B cell (primary cell): ENCODE results near the gene CACNA2D1. TPM values are rescaled to one million over a fixed set of nuclear protein-coding genes. Genes with fewer than 3 reads are reported as not detected.

Experiments used
- ATAC-seq: fragments of 200-7000 bp; cut with Tn5 transposase; one replicate; pipeline ENCODE4 v1.10.0; 2021; ENCODE audit warnings: low read depth, mild to moderate bottlenecking, moderate number of reproducible peaks, moderate library complexity
- CTCF ChIA-PET: fragments of 350-600 bp; sonication (Branson Sonifier 250); formaldehyde crosslinking; loops from one replicate; lab custom pipeline; 2021; ENCODE audit warnings: antibody characterized with exemption, inconsistent platforms; lab: Charles Lee
- POLR2A ChIA-PET: fragments of 350-600 bp; sonication (Branson Sonifier 250); formaldehyde crosslinking; loops from one replicate; lab custom pipeline; 2021; ENCODE audit warnings: antibody characterized with exemption; lab: Charles Lee
- DNase-seq: peaks from one replicate; pipeline ENCODE4 v3.0.0; 2013
- H2AFZ ChIP-seq: 2 replicates; pipeline ENCODE4 v1.6.1; 2012; ENCODE audit warnings: mild to moderate bottlenecking, low read depth, low read length; ENCODE audit not compliant: insufficient read depth, poor library complexity, severe bottlenecking
- H3K27ac ChIP-seq, 2 donors: 1 replicate in 1 of 2; 2 replicates in 1 of 2; pipeline ENCODE4 v1.5.1; 2012 to 2013; ENCODE audit warnings: low read length in 2 of 2, mild to moderate bottlenecking in 2 of 2, moderate library complexity in 1 of 2
- H3K27me3 ChIP-seq, 4 experiments: fragments of 200-600 bp in 1 of 4; sonication (generic) in 1 of 4; replicated peaks in 1 of 4; 1 replicate in 2 of 4; 2 replicates in 2 of 4; pipeline versions ENCODE4 v1.6.1 to v1.7.0; 2013 to 2016; ENCODE audit warnings: low read length in 3 of 4, mild to moderate bottlenecking in 2 of 4, mixed read lengths in 1 of 4, moderate library complexity in 1 of 4; ENCODE audit not compliant: insufficient read depth in 4 of 4, control insufficient read depth in 3 of 4; ENCODE audit errors: control extremely low read depth in 1 of 4
- H3K36me3 ChIP-seq, 2 experiments: replicated peaks in 1 of 2; 1 replicate in 1 of 2; 2 replicates in 1 of 2; pipeline versions ENCODE4 v1.6.1 to v1.7.1; 2013; ENCODE audit warnings: low read length in 1 of 2; ENCODE audit not compliant: insufficient read depth in 2 of 2, control insufficient read depth in 1 of 2; ENCODE audit errors: control extremely low read depth in 1 of 2, extremely low read depth in 1 of 2
- H3K4me1 ChIP-seq, 2 donors: fragments of 200-600 bp in 1 of 2; sonication (generic) in 1 of 2; 1 replicate in 1 of 2; 2 replicates in 1 of 2; pipeline versions ENCODE4 v1.5.1 to v1.6.1; 2013 to 2017; ENCODE audit warnings: low read length in 2 of 2; ENCODE audit not compliant: control insufficient read depth in 2 of 2, insufficient read depth in 2 of 2
- H3K4me2 ChIP-seq: replicated peaks from 2 replicates; pipeline ENCODE3; 2012; ENCODE audit warnings: mild to moderate bottlenecking, low read depth, low read length; ENCODE audit not compliant: poor library complexity, severe bottlenecking
- H3K4me3 ChIP-seq, 5 experiments: fragments of 200-600 bp in 1 of 5; sonication (generic) in 1 of 5; 1 replicate in 3 of 5; 2 replicates in 2 of 5; pipeline versions ENCODE4 v1.5.1 to v1.7.0; 2011 to 2016; ENCODE audit warnings: low read length in 4 of 5, mild to moderate bottlenecking in 4 of 5, low read depth in 2 of 5, control low read depth in 1 of 5, moderate library complexity in 1 of 5; ENCODE audit not compliant: insufficient read depth in 1 of 5; ENCODE audit errors: control extremely low read depth in 1 of 5, extremely low read depth in 1 of 5
- H3K79me2 ChIP-seq: fragments of 200-600 bp; sonication (generic); one replicate; pipeline ENCODE4 v1.6.0; 2016; ENCODE audit warnings: low read length; ENCODE audit not compliant: control insufficient read depth, insufficient read depth
- H3K9ac ChIP-seq: fragments of 200-600 bp; sonication (generic); 2 replicates; pipeline ENCODE4 v1.6.1; 2017; ENCODE audit warnings: mild to moderate bottlenecking, low read length, moderate library complexity
- H3K9me3 ChIP-seq, 3 donors: one replicate each; pipeline versions ENCODE4 v1.6.1 to v1.7.1; 2013; ENCODE audit warnings: low read length in 2 of 3; ENCODE audit not compliant: control insufficient read depth in 2 of 3, insufficient read depth in 1 of 3; ENCODE audit errors: control extremely low read depth in 1 of 3
- H4K20me1 ChIP-seq: 2 replicates; pipeline ENCODE4 v1.6.0; 2012; ENCODE audit warnings: mild to moderate bottlenecking, low read length; ENCODE audit not compliant: insufficient read depth, control insufficient read depth, poor library complexity, severe bottlenecking
- H3K27ac Mint-ChIP-seq: one replicate; pipeline ENCODE4 v1.8.0; 2021; ENCODE audit warnings: mixed read lengths
- H3K27me3 Mint-ChIP-seq: one replicate; pipeline ENCODE4 v1.8.0; 2021; ENCODE audit warnings: mixed read lengths
- H3K4me1 Mint-ChIP-seq: one replicate; pipeline ENCODE4 v1.8.0; 2021; ENCODE audit warnings: mixed read lengths
- H3K4me3 Mint-ChIP-seq: one replicate; pipeline ENCODE4 v1.8.0; 2021; ENCODE audit warnings: mixed read lengths
- H3K9me3 Mint-ChIP-seq: one replicate; pipeline ENCODE4 v1.8.0; 2022; ENCODE audit warnings: mixed read lengths; ENCODE audit not compliant: insufficient read depth
- EZH2 ChIP-seq: IDR thresholded peaks from 2 replicates; pipeline ENCODE4 v1.6.1; 2012; ENCODE audit warnings: borderline replicate concordance, low read depth, mild to moderate bottlenecking, moderate library complexity, low read length; ENCODE audit not compliant: insufficient read depth, poor library complexity, severe bottlenecking
- WGBS: methylation state at CpG from one replicate; pipeline ENCODE4 v1.1.5; 2013; ENCODE audit warnings: missing lambda C conversion rate; ENCODE audit not compliant: insufficient coverage; 5-methylcytosine and 5-hydroxymethylcytosine counted together
- intact Hi-C: fragments of 100-400 bp; cut with micrococcal nuclease; formaldehyde crosslinking; loops from one replicate; pipeline ENCODE4 v1.10.0; 2022
- polyA plus RNA-seq: library from polyadenylated mRNA; depleted of rRNA; stranded (reverse); fragments of >200 nt; gene quantifications from 2 replicates; pipeline ENCODE4 v1.2.3, GENCODE V29; 2012
- total RNA-seq, 2 donors: library from RNA; stranded (reverse); fragments of 120-200 nt in 1 of 2; gene quantifications; 1 replicate in 1 of 2; 2 replicates in 1 of 2; pipeline versions ENCODE4 v1.2.3 to v1.2.4, GENCODE V29; 2013 to 2022
- TF ChIP-seq, protein P1 (sequence below): fragments of 200-600 bp; IDR thresholded peaks from one replicate; pipeline ENCODE4 v1.8.0; 2022; ENCODE audit warnings: antibody characterized with exemption, mild to moderate bottlenecking

CACNA2D1 gene
- total and polyA plus RNA-seq, 2 donors (not counting 1 experiment from before 2014, with no cell fraction given) = not detected

- ChIA-PET POLR2A (no interaction called here), CTCF (no interaction called here)
- Histone ChIP-seq H3K4me1 (no peaks in the 10 kb centered on the region), H3K79me2 (no peaks in the 10 kb centered on the region), H3K4me2 (no peak overlapping the region), H2AFZ (no peak overlapping the region), H3K4me3 (no peak overlapping the region), H3K27ac (no peak overlapping the region), H3K36me3 (no peaks in the 10 kb centered on the region), H4K20me1 (no peaks in the 10 kb centered on the region), H3K9ac (no peak overlapping the region), H3K27me3 (no peaks in the 10 kb centered on the region), H3K9me3 (no peaks in the 10 kb centered on the region)
- no peak for DNase-seq
- no peak overlapping the region for H3K4me3 Mint-ChIP-seq
- no peak for ATAC-seq
- no peaks in the 10 kb centered on the region for H3K27me3 Mint-ChIP-seq
- H3K27ac Mint-ChIP-seq = no peak overlapping the region
- H3K4me1 Mint-ChIP-seq = no peaks in the 10 kb centered on the region
- 94% methylated on average over 5 of the region's 5 CpGs for WGBS
- intact Hi-C loops = no loop called here
- TF ChIP-seq EZH2 = no peak
- TF ChIP-seq, protein P1, sequence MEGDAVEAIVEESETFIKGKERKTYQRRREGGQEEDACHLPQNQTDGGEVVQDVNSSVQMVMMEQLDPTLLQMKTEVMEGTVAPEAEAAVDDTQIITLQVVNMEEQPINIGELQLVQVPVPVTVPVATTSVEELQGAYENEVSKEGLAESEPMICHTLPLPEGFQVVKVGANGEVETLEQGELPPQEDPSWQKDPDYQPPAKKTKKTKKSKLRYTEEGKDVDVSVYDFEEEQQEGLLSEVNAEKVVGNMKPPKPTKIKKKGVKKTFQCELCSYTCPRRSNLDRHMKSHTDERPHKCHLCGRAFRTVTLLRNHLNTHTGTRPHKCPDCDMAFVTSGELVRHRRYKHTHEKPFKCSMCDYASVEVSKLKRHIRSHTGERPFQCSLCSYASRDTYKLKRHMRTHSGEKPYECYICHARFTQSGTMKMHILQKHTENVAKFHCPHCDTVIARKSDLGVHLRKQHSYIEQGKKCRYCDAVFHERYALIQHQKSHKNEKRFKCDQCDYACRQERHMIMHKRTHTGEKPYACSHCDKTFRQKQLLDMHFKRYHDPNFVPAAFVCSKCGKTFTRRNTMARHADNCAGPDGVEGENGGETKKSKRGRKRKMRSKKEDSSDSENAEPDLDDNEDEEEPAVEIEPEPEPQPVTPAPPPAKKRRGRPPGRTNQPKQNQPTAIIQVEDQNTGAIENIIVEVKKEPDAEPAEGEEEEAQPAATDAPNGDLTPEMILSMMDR = no peak
- H3K9me3 Mint-ChIP-seq = no peaks in the 10 kb centered on the region
Observed at GRCh38 chr7:82049442-82049841, 394.1 kb downstream of the CACNA2D1 start.

DNA sequence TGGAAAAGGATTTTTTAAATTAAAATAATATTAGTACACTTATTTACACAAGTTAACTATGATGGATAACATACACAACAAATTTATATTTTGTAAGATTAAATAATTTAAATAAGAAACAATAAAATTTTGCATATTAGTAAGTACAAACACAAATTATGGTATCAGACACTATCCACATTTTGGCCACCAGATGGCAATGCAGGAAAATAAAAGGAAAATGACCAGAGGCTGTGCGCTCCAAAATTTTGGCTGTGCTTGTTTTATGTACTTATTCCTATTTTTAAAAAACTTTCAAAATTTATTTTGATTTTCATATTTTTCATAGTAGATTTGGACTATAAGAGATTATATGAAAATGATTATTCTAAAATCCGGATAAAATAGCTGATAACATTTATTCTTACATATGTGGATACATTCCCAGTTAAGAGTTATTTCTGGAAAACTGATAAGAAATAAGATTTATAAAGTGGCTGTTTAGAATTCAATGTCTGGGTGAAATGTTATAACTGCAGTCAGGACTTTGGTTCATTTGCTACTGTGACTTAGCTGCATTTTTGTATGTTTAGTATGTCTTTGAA lies 399.0 kb downstream of the CACNA2D1 start:
- Histone ChIP-seq H3K9me3 (no peaks in the 10 kb centered on the region), H3K27me3 (no peaks in the 10 kb centered on the region), H3K4me2 (no peak overlapping the region), H2AFZ (no peak overlapping the region), H3K27ac (no peak overlapping the region), H3K9ac (no peak overlapping the region), H4K20me1 (no peaks in the 10 kb centered on the region), H3K36me3 (no peaks in the 10 kb centered on the region), H3K4me1 (no peaks in the 10 kb centered on the region), H3K4me3 (no peak overlapping the region), H3K79me2 (no peaks in the 10 kb centered on the region)
- H3K27me3 Mint-ChIP-seq = no peaks in the 10 kb centered on the region
- no peak for TF ChIP-seq EZH2
- TF ChIP-seq, protein P1 = peak; percentile 41
- H3K4me3 Mint-ChIP-seq = no peak overlapping the region
- no peak overlapping the region for H3K27ac Mint-ChIP-seq
- no peak for ATAC-seq
- DNase-seq = no peak
- whole genome bisulfite sequencing = no CpG with 5 or more reads among the region's 2 CpGs
- H3K9me3 Mint-ChIP-seq = no peaks in the 10 kb centered on the region
- intact Hi-C loops = loop anchor here (2.0 kb wide), 1 partner anchor 528 kb away; no protein-coding TSS in a partner anchor
- ChIA-PET CTCF (no interaction called here), POLR2A (no interaction called here)
- no peaks in the 10 kb centered on the region for H3K4me1 Mint-ChIP-seq
